Jurkat, Clone E6-1 (cell line): ENCODE results near the gene OR4M2. TPM values are rescaled to one million over a fixed set of nuclear protein-coding genes. Genes with fewer than 3 reads are reported as not detected.
"Not testable (repeated sequence)": the region's sequence is repeated elsewhere in the genome, so short reads cannot be mapped to it uniquely, and the experiment has no call there.

Source experiments
- DNase-seq: peaks from one replicate; pipeline ENCODE4 v3.0.0-alpha.2; 2011; ENCODE audit warnings: low read depth, low spot score
- H3K4me3 ChIP-seq: 2 replicates; pipeline ENCODE4 v1.5.1; 2011; ENCODE audit warnings: mild to moderate bottlenecking, low read length, control low read depth, moderate library complexity
- polyA plus RNA-seq: library from polyadenylated mRNA; unstranded; fragments of >200 nt; gene quantifications from one replicate; pipeline ENCODE4 v1.2.1, GENCODE V29; 2012; ENCODE audit warnings: missing spikeins; ENCODE audit not compliant: insufficient read length, insufficient read depth

OR4M2 gene
- polyA plus RNA-seq: not detected

DNA sequence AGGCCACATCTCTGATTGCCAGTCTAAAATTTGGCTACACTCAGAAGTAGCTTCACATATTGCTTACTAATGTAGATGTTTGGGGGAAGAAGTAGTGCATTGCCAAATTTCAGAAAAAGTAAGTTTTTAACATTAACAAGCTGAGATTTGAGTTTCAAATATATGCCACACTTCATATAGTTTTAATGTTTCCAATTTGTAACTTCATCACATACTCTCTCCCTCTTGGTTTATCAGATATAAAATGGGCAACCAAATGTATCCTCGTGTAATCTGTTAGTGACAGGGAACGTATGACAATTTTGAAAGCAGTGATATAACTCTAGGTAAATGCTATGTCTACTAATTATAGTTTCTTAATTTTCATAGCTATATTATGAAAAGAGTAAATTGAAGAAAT lies at the start of gene OR4M2:
Gene OR4M2 (plus strand): TSS at position 301 of the 400 bp plus-strand sequence. CDS start 98 bp downstream, at position 399.
- DNase-seq, H3K4me3 ChIP-seq: not testable (repeated sequence)

DNA sequence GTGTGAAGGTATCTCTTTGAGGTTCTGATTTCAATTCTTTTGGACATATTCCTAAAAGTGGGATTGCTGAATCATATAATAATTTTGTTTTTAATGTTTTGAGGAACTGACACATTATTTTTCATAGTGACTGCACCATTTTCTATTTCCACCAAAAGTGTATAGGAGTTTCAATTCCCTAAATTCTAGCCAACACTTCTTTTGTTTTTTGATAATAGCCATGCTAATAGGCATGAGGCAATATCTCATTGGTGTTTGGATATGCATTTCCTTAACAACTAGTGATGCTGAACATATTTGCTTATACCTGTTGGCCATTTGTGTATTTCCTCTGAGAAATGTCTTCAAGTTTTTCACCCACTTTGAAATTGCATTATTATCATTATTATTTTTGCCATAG lies 11.1 kb upstream of the OR4M2 start:
- DNase-seq, H3K4me3 ChIP-seq: not testable (repeated sequence)

- not testable (repeated sequence) for H3K4me3 ChIP-seq, DNase-seq
Observed at GRCh38 chr15:22081386-22081785, 1.1 kb downstream of the OR4M2 start.

GRCh38 chr15:22098616-22099253 lies 18.4 kb downstream of the OR4M2 start:
- not testable (repeated sequence) for DNase-seq, H3K4me3 ChIP-seq

DNA sequence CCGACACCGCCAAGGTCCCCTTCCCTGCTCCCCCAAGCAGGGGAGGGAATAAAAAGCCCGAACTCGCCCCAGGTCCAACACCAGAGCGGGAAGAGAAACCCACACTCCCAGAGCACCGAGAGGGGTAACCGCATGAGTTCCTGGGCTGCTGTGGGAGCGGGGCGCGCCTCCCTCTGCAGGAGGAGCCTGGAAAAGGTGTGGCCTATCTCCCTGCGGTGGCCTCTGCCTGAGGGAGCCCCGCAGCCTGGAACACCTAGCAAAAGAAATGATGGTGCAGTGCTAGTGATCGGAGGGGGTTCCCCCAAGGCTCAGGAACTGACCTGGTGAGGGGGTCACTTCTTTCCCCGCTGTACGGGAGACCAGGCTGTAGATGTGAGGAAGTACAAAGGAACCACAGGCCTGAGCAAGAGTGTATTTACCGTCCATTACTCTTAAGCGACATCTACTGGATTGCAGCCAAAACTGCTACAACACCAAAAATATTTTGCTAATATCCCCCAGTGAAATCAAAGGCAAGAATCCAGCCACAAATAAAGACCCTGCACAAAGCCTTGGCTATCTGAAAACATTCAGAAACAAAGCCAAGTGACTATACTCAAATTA lies 19.1 kb downstream of the OR4M2 start:
- DNase-seq: not testable (repeated sequence)

DNA sequence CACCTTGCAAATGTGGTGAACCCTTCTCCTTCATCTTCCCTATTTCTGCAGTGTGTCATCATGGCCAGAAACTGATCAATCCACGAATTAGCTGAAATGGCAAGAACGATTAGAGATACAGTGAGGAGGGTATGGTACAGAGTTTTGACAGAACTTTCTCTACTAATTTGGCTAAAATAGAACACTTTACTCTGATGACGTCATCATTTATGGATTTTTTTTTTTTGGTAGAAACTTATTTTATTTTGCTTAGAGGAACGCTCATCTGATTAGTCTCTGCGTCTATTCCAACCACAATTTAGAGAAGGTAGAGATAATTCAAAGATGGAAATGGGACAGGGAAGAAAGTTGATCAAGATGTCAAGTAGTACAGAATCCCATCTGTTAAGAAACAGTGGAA lies 41.7 kb downstream of the OR4M2 start:
- DNase-seq, H3K4me3 ChIP-seq: not testable (repeated sequence)

More for the DNA sequence above, 19.1 kb downstream of the OR4M2 start:
- H3K4me3 ChIP-seq: not testable (repeated sequence)
